ENCODE data around the gene SAA2. TPM values are rescaled to one million over a fixed set of nuclear protein-coding genes. Genes with fewer than 3 reads are reported as not detected.
"Not testable (repeated sequence)": the region's sequence is repeated elsewhere in the genome, so short reads cannot be mapped to it uniquely, and the experiment has no call there.

The SAA2 gene
- total RNA-seq, 1 donor from 2014 or later, result not detected

DNA sequence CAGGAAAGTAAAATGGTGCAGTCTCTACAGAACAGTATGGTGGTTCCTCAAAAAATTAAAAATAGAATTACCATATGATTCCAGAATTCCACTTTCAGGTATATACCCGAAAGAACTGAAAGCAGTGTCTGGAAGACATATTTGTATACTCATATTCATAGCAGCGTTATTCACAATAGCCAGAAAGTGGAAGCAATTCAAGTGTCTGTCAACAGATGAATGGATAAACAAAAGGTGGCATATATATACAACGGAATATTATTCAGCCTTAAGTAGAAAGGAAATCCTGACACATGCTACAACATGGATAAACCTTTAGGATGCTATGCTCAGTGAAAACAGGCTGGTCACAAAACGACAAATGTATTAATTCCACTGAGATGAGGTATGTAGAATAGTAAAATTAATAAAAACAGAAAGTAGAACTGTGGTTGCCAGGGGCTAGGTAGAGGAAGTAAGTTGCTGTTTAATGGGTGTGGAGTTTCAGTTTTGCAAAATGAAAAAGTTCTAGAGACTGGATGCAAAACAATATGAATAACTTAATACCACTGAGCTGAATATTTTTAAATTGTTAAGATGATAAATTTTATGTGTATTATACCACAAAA lies 32.1 kb upstream of the SAA2 start:
- Mint-ChIP-seq H3K4me1 (no peaks in the 10 kb centered on the region), H3K4me3 (no peak overlapping the region)
- no peak for DNase-seq (ENCODE audit: low spot score in 2 of 2, unreplicated experiment in 2 of 2)

DNA sequence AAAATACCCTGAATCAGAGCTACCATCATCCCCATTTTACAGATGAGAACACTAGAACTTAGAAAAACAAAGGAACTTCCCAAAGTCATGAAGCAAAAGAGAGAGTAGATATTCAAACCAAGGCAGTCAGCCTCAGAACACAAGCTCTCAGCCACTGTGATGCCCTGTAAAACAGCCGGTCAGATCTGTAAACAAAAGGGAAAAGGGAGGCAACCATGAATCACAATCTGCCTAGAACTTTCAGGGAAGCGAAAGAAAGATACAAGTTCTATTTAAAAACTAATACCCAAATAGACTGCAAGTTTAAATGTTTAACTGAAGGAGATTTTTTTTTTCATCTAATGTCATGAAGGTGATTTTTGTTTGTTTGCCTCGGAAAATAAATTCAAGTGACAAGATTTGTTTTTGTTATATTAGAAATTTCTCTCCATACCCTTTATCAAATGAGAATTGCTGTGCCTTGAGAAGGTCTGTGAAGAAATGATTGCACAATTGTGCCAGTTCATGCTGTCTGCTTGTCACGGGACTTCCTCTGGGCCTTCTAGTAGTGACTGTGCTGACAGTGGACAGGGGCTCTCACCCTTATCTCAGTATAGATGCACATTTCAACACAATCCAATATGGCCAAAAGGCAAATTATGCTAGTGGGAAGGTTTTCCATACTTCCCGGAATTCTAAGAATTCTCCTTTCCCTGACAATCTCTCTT lies 29.2 kb upstream of the SAA2 start:
- Mint-ChIP-seq H3K36me3 (peaks cover 43% of the 10 kb centered on the region), H3K4me1 (no peaks in the 10 kb centered on the region), H3K4me3 (no peak overlapping the region), H3K9me3 (peaks cover 3% of the 10 kb centered on the region), H3K27ac (no peak overlapping the region), H3K27me3 (ENCODE audit: low read depth) (no peaks in the 10 kb centered on the region)
- no peak for DNase-seq (ENCODE audit: low spot score in 2 of 2, unreplicated experiment in 2 of 2)
- TF ChIP-seq, protein P1, sequence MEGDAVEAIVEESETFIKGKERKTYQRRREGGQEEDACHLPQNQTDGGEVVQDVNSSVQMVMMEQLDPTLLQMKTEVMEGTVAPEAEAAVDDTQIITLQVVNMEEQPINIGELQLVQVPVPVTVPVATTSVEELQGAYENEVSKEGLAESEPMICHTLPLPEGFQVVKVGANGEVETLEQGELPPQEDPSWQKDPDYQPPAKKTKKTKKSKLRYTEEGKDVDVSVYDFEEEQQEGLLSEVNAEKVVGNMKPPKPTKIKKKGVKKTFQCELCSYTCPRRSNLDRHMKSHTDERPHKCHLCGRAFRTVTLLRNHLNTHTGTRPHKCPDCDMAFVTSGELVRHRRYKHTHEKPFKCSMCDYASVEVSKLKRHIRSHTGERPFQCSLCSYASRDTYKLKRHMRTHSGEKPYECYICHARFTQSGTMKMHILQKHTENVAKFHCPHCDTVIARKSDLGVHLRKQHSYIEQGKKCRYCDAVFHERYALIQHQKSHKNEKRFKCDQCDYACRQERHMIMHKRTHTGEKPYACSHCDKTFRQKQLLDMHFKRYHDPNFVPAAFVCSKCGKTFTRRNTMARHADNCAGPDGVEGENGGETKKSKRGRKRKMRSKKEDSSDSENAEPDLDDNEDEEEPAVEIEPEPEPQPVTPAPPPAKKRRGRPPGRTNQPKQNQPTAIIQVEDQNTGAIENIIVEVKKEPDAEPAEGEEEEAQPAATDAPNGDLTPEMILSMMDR (IDR thresholded peaks at IDR 0.05; ENCODE audit: unreplicated experiment), result no peak

More for the DNA sequence above, 32.1 kb upstream of the SAA2 start:
- Mint-ChIP-seq H3K9me3 (no peaks in the 10 kb centered on the region), H3K27ac (no peak overlapping the region), H3K36me3 (peaks cover 44% of the 10 kb centered on the region), H3K27me3 (ENCODE audit: low read depth) (no peaks in the 10 kb centered on the region)
- TF ChIP-seq, protein P1 (IDR thresholded peaks at IDR 0.05; ENCODE audit: unreplicated experiment), result no peak

DNA sequence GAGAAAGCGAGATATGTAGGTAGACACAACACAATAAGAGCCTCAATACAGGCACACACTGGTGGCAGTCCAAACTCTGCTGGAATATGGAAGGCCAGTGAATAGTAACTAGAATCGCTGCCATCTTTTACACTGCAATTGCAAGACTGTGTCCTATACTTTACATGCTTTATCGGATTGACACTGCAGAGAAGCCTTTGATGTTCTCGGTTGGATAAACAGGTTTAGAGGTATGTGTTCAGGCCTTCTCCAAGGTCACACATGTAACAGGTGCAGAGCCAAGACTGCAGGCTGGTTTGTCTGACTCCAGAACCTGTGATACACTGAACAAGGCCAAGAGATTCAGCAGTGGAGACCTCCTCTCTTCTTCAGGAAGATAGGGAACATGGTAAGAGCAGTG lies 22.7 kb upstream of the SAA2 start:
- H3K27me3 Mint-ChIP-seq (ENCODE audit: low read depth), result no peaks in the 10 kb centered on the region
- H3K27ac Mint-ChIP-seq, result no peak overlapping the region
- DNase-seq (ENCODE audit: low spot score in 2 of 2, unreplicated experiment in 2 of 2), result no peak
- TF ChIP-seq, protein P1 (IDR thresholded peaks at IDR 0.05; ENCODE audit: unreplicated experiment), result no peak
- H3K9me3 Mint-ChIP-seq, result peaks cover 3% of the 10 kb centered on the region
- H3K4me3 Mint-ChIP-seq, result no peak overlapping the region
- H3K36me3 Mint-ChIP-seq, result peaks cover 9% of the 10 kb centered on the region
- no peaks in the 10 kb centered on the region for H3K4me1 Mint-ChIP-seq

DNA sequence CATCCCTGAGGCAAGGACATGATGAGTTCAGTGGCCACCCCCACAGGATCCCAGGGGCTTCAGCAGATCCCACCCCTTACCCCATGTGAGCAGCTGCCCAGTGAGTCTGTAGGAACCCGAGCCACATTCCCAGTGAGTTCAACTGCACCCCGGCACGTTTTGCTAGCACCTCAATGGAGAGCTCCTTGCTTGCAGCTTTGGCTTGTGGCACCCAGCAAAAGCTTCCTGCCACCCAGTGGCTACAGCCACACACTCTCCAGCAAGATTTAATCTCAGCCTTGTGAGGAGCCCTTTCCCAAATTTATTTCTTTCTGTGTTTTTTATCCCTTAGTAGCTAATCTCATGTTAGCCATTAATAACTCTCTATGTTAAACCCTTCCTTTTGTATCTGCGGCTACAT lies 21.6 kb upstream of the SAA2 start:
- Mint-ChIP-seq H3K4me3 (no peak overlapping the region), H3K27me3 (ENCODE audit: low read depth) (no peaks in the 10 kb centered on the region), H3K9me3 (no peaks in the 10 kb centered on the region), H3K27ac (no peak overlapping the region), H3K4me1 (no peaks in the 10 kb centered on the region), H3K36me3 (peaks cover 6% of the 10 kb centered on the region)
- TF ChIP-seq, protein P1 (IDR thresholded peaks at IDR 0.05; ENCODE audit: unreplicated experiment), result no peak
- DNase-seq (ENCODE audit: low spot score in 2 of 2, unreplicated experiment in 2 of 2), result no peak

DNA sequence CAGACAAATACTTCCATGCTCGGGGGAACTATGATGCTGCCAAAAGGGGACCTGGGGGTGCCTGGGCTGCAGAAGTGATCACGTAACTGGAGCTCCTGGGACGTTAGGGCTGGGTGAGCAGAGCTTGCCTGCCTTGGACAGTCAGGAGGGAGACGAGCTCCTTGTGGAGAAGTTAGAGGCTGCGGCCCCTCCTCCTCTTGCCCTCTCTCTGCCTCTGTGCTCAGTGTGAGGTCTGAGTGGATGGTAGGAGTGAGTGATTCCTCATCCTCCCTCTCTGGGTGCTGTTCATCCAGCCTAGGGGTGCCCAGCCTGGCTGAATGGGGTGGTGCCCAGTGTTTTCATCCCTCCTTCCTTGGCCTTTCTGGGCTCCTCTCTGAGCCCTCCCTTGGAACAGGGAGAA lies 20.8 kb upstream of the SAA2 start:
- H3K27ac Mint-ChIP-seq; H3K36me3 Mint-ChIP-seq; H3K4me3 Mint-ChIP-seq; H3K9me3 Mint-ChIP-seq; DNase-seq (ENCODE audit: low spot score in 2 of 2, unreplicated experiment in 2 of 2); H3K4me1 Mint-ChIP-seq; H3K27me3 Mint-ChIP-seq (ENCODE audit: low read depth): not testable (repeated sequence)

DNA sequence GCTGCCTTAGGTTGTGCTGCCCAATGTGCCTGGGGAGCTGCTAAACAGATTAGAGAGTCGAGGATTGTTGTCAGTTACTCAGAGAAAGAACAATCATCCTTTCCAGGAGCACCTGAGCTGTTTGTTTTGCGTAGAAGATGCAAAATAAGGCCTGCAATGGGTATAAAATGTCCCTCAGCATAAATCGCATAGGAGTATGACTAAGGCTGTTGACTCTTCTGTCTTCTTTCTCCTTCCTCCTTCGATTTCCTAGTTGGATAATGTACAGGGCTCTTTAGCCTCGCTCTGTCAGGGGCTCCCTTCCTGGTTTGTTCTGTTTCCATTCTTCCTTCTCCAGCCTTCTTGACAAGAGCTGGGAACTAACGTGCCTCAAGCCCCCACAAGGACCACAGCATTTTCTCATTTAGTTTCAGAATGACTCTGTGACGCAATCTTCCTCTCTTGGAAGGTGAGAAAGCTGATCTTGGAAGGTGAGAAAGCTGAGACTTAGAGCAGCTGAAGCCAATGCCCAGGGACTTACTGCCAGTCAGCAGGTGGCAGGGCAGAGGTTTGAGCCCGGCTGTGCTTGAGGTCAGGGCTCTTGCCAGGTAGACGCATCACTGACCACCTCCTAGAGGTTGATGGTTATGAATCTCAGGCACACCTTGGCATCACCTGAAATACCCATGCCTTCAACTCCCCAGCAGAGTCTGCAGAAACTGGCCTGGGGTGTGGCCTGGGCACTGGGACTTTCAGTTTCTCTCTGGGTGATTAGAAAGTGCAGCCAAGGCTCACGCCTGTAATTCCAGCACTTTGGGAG lies 19.1 kb upstream of the SAA2 start:
- not testable (repeated sequence) for H3K9me3 Mint-ChIP-seq; H3K27ac Mint-ChIP-seq; H3K27me3 Mint-ChIP-seq (ENCODE audit: low read depth); H3K4me1 Mint-ChIP-seq; DNase-seq (ENCODE audit: low spot score in 2 of 2, unreplicated experiment in 2 of 2); H3K4me3 Mint-ChIP-seq; H3K36me3 Mint-ChIP-seq

All from mesothelial cell of epicardium (in vitro differentiated cells).